Stomach (tissue), 9 donors: ENCODE data around the gene FAM184B. TPM values are rescaled to one million over a fixed set of nuclear protein-coding genes. Genes with fewer than 3 reads are reported as not detected.

Experiments
- DNase-seq, 2 donors: peaks; one replicate each; pipeline versions ENCODE4 v3.0.0 to v3.0.0-alpha.2; 2013 to 2019
- H3K27ac ChIP-seq, 5 donors: fragments of 200-600 bp in 4 of 5; sonication (generic) in 4 of 5; one replicate each; pipeline ENCODE4 v1.5.1; 2013 to 2019; ENCODE audit warnings: mild to moderate bottlenecking in 1 of 5, moderate library complexity in 1 of 5
- H3K27me3 ChIP-seq, 3 donors: fragments of 200-600 bp; sonication (generic); one replicate each; pipeline ENCODE4 v1.5.1; 2017 to 2019; ENCODE audit warnings: mixed run types in 1 of 3
- H3K36me3 ChIP-seq, 4 donors: fragments of 200-600 bp; sonication (generic); 1 replicate in 3 of 4; 2 replicates in 1 of 4; pipeline ENCODE4 v1.5.1; 2016 to 2019
- H3K4me1 ChIP-seq, 4 donors: fragments of 200-600 bp; sonication (generic); one replicate each; pipeline ENCODE4 v1.5.1; 2016 to 2019
- H3K4me3 ChIP-seq, 4 donors: fragments of 200-600 bp; sonication (generic) in 3 of 4; one replicate each; pipeline ENCODE4 v1.5.1; 2016 to 2019; ENCODE audit warnings: mild to moderate bottlenecking in 1 of 4
- H3K9me3 ChIP-seq, 4 donors: fragments of 200-600 bp; sonication (generic); one replicate each; pipeline ENCODE4 v1.5.1; 2016 to 2019
- EP300 ChIP-seq: sonication (generic); formaldehyde crosslinking; IDR thresholded peaks from one replicate; pipeline ENCODE4 v1.6.1; 2017; ENCODE audit warnings: antibody characterized with exemption
- POLR2A ChIP-seq, 4 donors: fragments of 450-650 bp; IDR thresholded peaks; one replicate each; pipeline ENCODE4 v1.6.1; 2016; ENCODE audit warnings: antibody characterized with exemption in 4 of 4, control low read depth in 2 of 4, mild to moderate bottlenecking in 1 of 4, moderate library complexity in 1 of 4
- POLR2AphosphoS5 ChIP-seq, 3 donors: sonication (generic); formaldehyde crosslinking; IDR thresholded peaks; one replicate each; pipeline ENCODE4 v1.6.1; 2016; ENCODE audit warnings: antibody characterized with exemption in 3 of 3
- WGBS, 5 donors: extraction: QIAGEN DNeasy Blood & Tissue Kit in 3 of 5; methylation state at CpG; one replicate each; pipeline versions ENCODE4 v1.1.5 to v1.1.7; 2013 to 2018; 5-methylcytosine and 5-hydroxymethylcytosine counted together
- intact Hi-C: fragments of 100-400 bp; cut with DNase I; formaldehyde crosslinking; loops from one replicate; pipeline ENCODE4 v1.15.1; 2023; ENCODE audit warnings: low total_unique reads
- polyA plus RNA-seq, 3 donors: library from polyadenylated mRNA; stranded (reverse); fragments of 200-250 nt; gene quantifications; one replicate each; pipeline ENCODE4 v1.2.3, GENCODE V29; 2013
- total RNA-seq, 5 donors: library from RNA; depleted of rRNA; stranded (reverse); fragments of >200 nt; gene quantifications; one replicate each; pipeline versions ENCODE4 v1.1.0 to v1.2.3, GENCODE V29; 2014 to 2016
- TF ChIP-seq, protein P1 (sequence below), 7 experiments: fragments of 450-650 bp in 4 of 7; fragments of 200-600 bp in 3 of 7; sonication (generic) in 3 of 7; IDR thresholded peaks; one replicate each; pipeline ENCODE4 v1.5.1; 2016 to 2019; ENCODE audit warnings: antibody characterized with exemption in 7 of 7, control low read depth in 2 of 7, mild to moderate bottlenecking in 1 of 7
- donor health status: healthy with polysubstance abuse.
- donor health status: Bipolar disorder and iron deficiency.
- donor health status: healthy.

The FAM184B gene
- total and polyA plus RNA-seq, 8 donors = 0.08 to 0.18 TPM; not detected in 6

DNA sequence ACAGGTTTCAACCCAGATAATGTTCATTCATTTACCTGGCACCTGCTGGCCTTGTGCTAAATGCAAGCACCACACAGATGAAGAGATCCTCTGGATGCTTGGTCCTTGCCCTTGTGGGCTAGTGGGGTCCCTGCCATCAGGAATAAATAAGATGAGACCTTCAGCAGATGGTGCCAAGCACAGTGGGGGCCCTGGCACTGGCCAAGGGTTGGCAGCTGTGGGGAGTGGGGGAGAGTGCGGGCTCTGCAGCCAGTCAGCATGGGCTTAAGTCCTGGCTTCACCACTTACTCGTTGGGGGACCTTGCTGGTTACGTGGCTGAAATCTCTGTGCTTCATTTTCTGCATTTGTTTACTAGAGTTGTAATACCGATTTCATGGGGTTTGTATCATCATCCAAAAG lies 197.5 kb downstream of the FAM184B start:
- H3K27ac ChIP-seq = no peak overlapping the region
- intact Hi-C loops = loop anchor here (5.0 kb wide), 1 partner anchor 33 kb away; no protein-coding TSS in a partner anchor
- TF ChIP-seq, protein P1, sequence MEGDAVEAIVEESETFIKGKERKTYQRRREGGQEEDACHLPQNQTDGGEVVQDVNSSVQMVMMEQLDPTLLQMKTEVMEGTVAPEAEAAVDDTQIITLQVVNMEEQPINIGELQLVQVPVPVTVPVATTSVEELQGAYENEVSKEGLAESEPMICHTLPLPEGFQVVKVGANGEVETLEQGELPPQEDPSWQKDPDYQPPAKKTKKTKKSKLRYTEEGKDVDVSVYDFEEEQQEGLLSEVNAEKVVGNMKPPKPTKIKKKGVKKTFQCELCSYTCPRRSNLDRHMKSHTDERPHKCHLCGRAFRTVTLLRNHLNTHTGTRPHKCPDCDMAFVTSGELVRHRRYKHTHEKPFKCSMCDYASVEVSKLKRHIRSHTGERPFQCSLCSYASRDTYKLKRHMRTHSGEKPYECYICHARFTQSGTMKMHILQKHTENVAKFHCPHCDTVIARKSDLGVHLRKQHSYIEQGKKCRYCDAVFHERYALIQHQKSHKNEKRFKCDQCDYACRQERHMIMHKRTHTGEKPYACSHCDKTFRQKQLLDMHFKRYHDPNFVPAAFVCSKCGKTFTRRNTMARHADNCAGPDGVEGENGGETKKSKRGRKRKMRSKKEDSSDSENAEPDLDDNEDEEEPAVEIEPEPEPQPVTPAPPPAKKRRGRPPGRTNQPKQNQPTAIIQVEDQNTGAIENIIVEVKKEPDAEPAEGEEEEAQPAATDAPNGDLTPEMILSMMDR (IDR thresholded peaks at IDR 0.05) = no peak
- no peak for TF ChIP-seq POLR2A (IDR thresholded peaks at IDR 0.05)
- H3K4me1 ChIP-seq = peaks cover 3 to 20% (median 14%) of the 10 kb centered on the region in 4 donors
- no peaks in the 10 kb centered on the region for H3K27me3 ChIP-seq
- peaks cover 64 to 88% (median 88%) of the 10 kb centered on the region in 4 donors for H3K36me3 ChIP-seq
- WGBS, 5 donors = 89 to 98% (median 94%) methylated on average over 4 of the region's 4 CpGs
- no peak overlapping the region for H3K4me3 ChIP-seq
- no peak for DNase-seq
- no peaks in the 10 kb centered on the region for H3K9me3 ChIP-seq

- DNase-seq = no peak
- no peak overlapping the region for H3K27ac ChIP-seq
- 90 to 93% (median 92%) methylated on average over 9 of the region's 9 CpGs for WGBS, 5 donors
- peaks cover 57 to 82% (median 81%) of the 10 kb centered on the region in 4 donors for H3K36me3 ChIP-seq
- H3K9me3 ChIP-seq = no peaks in the 10 kb centered on the region
- TF ChIP-seq EP300 = no peak
- TF ChIP-seq POLR2A (IDR thresholded peaks at IDR 0.05) = no peak
- TF ChIP-seq, protein P1 (IDR thresholded peaks at IDR 0.05) = no peak
- TF ChIP-seq POLR2AphosphoS5 (IDR thresholded peaks at IDR 0.05) = no peak
- no peaks in the 10 kb centered on the region for H3K27me3 ChIP-seq
- no peak overlapping the region for H3K4me3 ChIP-seq
- H3K4me1 ChIP-seq = peaks cover 10 to 27% (median 21%) of the 10 kb centered on the region in 4 donors
- intact Hi-C loops = loop anchor here (5.0 kb wide), 1 partner anchor 34 kb away; no protein-coding TSS in a partner anchor
Observed at GRCh38 chr4:17583276-17583675, 198.1 kb downstream of the FAM184B start.

- H3K9me3 ChIP-seq = no peaks in the 10 kb centered on the region
- peaks cover 43 to 59% (median 58%) of the 10 kb centered on the region in 4 donors for H3K36me3 ChIP-seq
- no peak for DNase-seq
- no peak overlapping the region for H3K4me3 ChIP-seq
- H3K27ac ChIP-seq = peak overlapping the region in 3 of 5 donors; percentile 15 to 92 (median 44)
- no peaks in the 10 kb centered on the region for H3K27me3 ChIP-seq
- peaks cover 22 to 40% (median 32%) of the 10 kb centered on the region in 4 donors for H3K4me1 ChIP-seq
- intact Hi-C loops = loop anchor here (5.0 kb wide), 1 partner anchor 36 kb away; no protein-coding TSS in a partner anchor
- TF ChIP-seq EP300 (no peak), POLR2A (IDR thresholded peaks at IDR 0.05) (no peak), POLR2AphosphoS5 (IDR thresholded peaks at IDR 0.05) (no peak)
- TF ChIP-seq, protein P1 (IDR thresholded peaks at IDR 0.05) = no peak
- whole genome bisulfite sequencing, 5 donors = 69 to 80% (median 70%) methylated on average over 7 of the region's 7 CpGs
Observed at GRCh38 chr4:17580969-17581368, 200.5 kb downstream of the FAM184B start.

Other genes starting within 250 kb of the FAM184B start
- gene LAP3, start 204.4 kb downstream of the FAM184B start, total RNA-seq = 100 to 1,000 TPM in 3 of 5 donors, 10 to 100 TPM in 2; 83.0 to 152 (median 117) TPM
- 10 to 100 TPM; 46.4 to 47.1 (median 46.6) TPM for gene LAP3, start 204.4 kb downstream of the FAM184B start, polyA plus RNA-seq
- gene MED28, start 167.0 kb downstream of the FAM184B start, total RNA-seq = 10 to 100 TPM; 10.6 to 43.5 (median 17.9) TPM
- 10 to 100 TPM in 2 of 3 donors, 1 to 10 TPM in 1; 6.5 to 15.0 (median 13.0) TPM for gene MED28, start 167.0 kb downstream of the FAM184B start, polyA plus RNA-seq
- gene DCAF16, start 29.1 kb upstream of the FAM184B start, total RNA-seq = 10 to 100 TPM in 4 of 5 donors, 1 to 10 TPM in 1; 2.9 to 49.8 (median 24.0) TPM
- 1 to 10 TPM; 4.9 to 8.7 (median 6.5) TPM for gene DCAF16, start 29.1 kb upstream of the FAM184B start, polyA plus RNA-seq
- 10 to 100 TPM in 2 of 5 donors, 1 to 10 TPM in 3; 1.3 to 16.3 (median 6.2) TPM for gene NCAPG, start 29.4 kb upstream of the FAM184B start, total RNA-seq
- gene NCAPG, start 29.4 kb upstream of the FAM184B start, polyA plus RNA-seq = 1 to 10 TPM in 2 of 3 donors, under 1 TPM in 1; 0.61 to 5.3 (median 2.5) TPM
- 10 to 100 TPM in 4 of 5 donors, 1 to 10 TPM in 1; 4.6 to 28.1 (median 15.6) TPM for gene LCORL, start 240.1 kb upstream of the FAM184B start, total RNA-seq
- gene LCORL, start 240.1 kb upstream of the FAM184B start, polyA plus RNA-seq = 1 to 10 TPM; 1.8 to 4.1 (median 2.5) TPM